Stimulated activated CD4-positive, alpha-beta T cell treated with anti-CD3 and anti-CD28 coated beads, Interleukin-2, amount 100 ng/mL, for 4 hours (primary cell): ENCODE measurements around the gene RAB44.
"Not testable (repeated sequence)": the region's sequence is repeated elsewhere in the genome, so short reads cannot be mapped to it uniquely, and the experiment has no call there.

Experiments
- DNase-seq: peaks from one replicate; pipeline ENCODE4 v3.0.0-alpha.2; 2020; ENCODE audit warnings: low read depth

RAB44 gene, protein sequence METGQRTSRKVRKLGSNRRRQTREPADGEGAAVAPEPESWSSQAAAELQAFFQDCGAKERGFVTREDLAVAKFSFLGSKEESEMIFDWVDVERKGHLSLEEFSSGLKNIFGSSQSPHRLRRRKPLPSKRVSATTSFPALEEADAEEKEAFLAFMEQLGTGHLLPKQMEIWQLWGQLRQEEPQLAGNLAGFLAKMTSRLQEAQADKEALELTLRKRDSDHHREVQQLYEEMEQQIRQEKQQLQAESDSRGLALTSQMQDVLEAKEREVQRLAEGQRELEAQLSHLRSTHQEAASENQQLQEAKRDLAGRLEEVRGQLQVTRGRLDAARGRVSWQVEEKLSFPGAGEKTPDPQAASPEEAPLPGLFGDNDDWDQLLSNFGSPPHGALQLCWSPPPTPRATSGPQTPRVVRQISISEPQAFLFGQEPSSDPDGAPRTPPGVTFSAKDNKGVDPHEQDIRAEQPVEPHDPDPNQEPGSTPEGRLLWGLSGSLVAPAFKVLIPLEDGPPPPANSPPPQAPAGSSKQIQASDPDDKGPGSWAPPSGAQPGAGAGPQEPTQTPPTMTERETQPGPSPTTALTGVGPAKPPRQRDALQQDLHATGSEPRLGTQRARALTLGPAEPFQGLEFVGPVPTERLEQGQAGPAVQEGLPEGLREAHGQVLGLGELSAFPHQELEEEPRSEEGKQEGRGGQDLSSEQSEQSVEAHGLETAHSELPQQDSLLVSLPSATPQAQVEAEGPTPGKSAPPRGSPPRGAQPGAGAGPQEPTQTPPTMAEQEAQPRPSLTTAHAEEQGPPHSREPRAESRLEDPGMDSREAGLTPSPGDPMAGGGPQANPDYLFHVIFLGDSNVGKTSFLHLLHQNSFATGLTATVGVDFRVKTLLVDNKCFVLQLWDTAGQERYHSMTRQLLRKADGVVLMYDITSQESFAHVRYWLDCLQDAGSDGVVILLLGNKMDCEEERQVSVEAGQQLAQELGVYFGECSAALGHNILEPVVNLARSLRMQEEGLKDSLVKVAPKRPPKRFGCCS

DNA sequence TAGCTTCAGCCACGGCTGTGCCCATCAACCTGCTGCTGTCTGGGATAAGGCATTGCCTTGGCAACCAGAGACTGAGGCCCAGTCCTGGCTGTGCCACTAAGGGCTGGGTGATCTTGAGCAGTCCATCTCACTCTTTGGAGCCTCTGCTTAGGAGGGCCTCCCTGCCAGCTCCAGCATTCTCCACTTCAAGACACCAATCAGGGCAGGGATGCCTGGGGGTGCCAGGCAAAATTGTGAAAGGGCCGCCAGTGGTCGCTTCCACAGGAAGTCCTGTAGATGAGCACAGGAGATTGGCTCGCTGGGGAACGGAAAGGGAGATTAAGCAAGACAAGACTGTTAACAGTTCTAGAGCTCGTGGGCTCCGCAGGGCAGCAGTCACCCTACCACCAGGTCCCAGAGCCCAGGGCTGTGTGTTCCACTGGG is at the start of gene RAB44:
Gene RAB44, plus strand, starts transcription at position 346 of the 423 bp plus-strand sequence. CDS start 6,410 bp downstream, outside the sequence.
- DNase-seq = no peak

DNA sequence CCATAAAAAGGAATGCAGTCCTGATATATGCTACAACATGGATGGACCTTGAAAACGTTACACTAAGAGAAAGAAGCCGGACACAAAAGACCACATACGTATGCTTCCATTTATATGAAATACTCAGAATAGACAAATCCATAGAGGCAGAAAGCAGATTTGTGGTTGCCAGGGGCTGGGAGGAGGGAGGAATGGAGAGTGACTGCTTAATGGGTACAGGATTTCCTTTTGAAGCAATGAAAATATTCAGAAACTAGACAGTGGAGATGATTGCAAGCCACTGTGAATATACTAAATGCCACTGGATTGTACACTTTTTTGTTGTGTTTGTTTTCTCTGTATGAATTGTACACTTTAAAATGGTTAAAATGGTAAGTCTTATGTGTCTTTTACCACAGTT is 48.5 kb upstream of the RAB44 start:
- DNase-seq = no peak

DNA sequence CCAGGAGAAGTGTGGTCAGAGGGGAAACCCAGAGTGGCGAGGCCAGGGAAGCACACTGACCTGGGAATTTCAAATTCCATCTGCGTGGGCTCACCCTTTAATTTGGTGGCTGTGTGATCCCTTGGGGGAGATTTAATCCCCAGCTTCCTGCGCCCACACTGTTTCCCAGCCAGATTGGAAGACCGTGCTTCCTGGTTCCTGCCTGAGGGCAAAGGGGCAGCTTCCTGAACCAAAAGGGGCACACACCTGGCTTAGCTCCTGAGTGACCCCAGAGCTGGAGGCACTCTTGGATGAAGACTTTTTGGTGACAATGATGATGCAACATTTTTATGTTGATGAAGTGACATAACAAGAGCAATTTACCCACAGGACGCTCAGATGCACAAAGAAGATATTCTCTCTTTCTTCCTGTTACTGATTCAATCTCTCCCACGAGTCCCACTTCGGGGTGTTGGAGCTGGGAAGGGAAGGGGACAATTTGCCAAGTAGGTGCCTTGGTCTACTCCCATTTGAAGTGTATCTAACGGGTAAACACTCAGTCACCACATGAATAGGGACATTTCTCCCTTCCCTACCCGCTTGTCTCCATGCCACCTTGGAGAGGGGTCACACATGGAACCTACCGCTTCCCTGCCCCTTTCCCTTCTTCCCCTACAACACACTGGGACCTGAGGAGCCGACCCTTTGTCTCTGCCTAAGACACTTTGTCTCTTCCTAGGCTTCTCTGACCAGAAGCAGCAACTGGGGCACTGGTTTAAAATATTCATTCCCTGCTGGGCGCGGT is 47.7 kb upstream of the RAB44 start:
- DNase-seq = no peak

DNA sequence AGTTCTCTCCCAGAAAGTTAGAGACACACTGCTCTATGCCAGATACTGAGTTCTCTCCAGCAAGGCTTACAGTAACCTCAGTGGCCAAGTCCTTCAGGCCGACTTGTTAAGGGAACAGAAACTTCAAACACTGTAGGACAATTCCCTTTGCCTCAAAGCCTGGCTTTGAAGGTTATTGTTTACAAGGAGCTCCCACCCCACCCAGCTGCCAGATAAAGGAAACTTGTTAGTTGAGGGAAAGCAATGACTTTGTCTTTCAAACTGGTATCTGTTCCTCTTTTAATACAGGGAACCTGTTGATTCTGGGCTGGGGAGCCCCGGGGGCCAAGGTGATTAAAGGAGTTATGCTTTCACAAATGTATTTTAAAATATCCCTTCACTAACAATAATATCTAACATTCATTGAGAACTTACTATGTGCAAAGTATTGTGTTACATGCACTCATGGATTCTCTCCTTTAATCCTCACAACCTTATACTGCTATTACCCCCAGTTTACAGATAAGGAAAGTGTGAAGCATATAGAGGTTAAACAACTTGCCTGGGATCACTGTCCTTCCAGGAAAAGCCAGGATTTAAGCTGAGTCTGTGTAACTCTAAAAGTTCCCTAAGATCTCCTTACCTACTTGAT is 46.7 kb upstream of the RAB44 start:
- no peak for DNase-seq

DNA sequence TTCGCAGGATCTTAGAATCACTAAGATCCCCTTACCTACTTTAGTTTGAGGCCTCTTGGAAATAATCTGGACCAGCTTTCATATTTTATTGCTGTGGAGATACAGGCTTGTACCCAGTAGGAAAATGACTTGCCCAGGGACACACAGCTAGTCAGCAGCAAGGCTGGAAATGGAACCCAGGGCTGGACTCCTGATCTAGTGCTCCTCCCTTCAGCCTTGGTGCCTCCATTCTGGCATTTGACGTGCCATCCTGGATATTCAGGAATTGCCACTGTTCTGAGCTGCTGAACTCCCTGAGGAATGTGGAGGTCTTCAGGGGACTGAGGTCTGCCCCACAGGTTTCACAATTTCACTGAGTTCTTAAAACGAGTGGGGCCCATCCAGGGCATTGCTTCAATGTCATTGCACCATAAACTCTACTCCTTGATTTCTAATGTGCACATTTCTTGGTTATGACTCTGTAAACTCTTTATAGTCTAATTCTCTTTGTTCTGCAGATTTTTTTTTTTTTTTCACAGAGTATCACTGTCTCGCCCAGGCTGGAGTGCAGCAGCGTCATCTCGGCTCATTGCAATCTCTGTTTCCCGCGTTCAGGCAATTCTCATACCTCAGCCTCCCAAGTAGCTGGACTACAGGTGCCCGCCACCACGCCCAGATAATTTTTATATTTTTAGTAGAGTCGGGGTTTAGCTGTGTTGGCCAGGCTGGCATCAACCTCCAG is 45.8 kb upstream of the RAB44 start:
- DNase-seq = no peak

DNA sequence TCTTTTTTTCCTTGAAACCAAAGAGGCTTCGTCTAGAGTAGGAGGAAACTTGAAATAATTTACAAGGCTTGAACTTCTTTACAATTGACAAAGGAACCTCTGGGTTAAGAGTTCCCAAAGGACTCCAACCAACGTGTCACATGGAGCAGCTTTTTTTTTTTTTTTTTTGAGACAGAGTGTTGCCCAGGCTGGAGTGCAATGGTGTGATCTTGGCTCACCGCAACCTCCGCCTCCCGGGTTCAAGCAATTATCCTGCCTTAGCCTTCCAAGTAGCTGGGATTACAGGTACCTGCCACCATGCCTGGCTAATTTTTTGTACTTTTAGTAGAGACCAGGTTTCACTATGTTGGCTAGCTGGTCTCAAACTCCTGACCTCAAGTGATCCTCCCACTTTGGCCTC is 43.2 kb upstream of the RAB44 start:
- not testable (repeated sequence) for DNase-seq

DNA sequence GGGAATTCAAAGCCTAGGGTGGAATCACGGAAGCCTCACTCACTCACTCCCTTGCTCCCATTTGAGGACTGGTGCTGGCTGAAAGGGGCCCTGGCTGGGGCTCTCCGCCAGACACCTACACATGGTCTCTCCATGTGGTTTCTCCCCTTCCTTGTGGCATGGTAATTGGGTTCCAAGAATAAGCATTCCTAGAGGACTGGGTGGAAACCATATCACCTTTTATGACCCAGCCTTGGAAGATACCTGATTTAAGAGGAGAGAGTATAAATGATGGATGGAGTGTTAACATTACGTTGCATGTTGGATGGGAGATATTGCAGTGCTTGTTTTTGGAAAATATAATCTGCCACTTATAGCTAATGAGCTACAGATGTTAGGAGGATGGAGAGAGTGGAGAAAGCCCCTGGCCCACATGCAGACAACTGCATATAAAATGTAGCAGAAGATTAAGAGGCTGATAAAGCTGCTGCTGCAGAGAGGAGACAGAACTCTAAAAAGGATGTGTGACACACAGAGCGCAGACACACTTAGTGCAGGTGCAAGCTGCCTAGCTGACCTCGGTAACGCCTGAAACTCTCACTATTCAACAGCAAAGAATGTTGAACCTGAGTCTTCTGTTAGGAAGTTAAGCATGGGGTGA is 42.4 kb upstream of the RAB44 start:
- no peak for DNase-seq

DNA sequence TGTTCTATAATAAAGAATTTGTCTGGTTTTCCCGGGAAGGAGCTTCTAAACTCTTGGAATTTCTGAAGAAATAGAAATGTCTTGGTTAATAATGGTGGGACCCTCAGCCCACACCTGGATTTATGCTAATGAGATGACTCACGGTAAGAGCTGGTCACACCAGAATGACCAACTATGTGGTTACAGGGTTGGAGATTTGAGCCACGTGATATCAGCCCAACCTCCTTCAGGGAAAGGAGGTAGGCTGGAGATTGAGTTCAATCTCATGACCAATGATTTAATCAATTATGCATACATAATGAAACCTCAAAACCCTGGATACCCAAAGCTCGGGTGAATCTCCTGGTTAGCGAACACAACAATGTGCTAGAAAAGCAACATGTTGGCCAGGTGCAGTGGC is 41.2 kb upstream of the RAB44 start:
- DNase-seq = no peak

DNA sequence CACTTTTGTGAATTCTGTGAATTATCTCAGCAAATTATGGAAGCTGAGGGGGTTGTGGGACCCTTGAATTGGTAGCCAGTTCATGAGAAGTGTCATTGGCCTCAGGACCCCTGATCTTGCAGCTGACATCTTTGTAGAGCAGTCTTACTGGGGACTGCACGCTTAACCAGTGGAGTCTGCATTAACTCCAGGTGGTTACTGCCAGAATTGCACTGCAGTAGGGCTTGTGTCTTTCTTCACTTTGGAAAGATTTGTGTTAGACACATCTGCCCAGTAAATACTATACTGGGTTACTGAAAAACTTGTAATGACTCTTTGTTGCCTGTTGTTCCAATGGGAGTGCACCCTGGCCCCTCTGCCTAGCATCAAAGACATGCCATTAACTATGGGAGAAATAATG is 40.4 kb upstream of the RAB44 start:
- DNase-seq = no peak

DNA sequence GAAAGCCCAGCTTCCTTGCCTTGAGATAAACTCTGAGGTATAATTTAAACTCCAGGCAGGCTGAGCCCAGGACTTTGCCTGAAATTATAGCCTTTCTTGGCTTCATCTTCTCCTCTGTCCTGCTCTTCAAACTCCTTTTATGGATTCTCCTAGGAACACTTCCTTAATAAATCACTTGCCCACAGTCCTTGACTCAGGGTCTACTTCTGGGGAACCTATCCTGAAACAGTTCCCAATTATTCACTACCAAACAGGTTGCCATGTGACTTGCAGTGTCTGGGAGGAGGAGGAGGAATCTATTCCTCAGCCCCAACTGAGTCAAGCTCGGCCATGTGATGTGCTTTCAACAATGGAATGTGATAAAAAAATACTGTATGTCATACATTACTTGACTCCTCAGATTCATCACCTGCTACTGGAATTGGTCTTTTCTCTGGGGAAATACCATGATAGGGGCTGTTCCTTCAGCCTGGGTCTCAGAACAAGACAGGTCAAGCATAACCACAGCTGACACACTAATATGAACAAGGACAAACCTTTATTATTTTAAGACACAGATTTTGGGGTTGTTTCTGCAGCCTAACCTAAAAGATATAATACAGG is 39.6 kb upstream of the RAB44 start:
- DNase-seq = no peak

DNA sequence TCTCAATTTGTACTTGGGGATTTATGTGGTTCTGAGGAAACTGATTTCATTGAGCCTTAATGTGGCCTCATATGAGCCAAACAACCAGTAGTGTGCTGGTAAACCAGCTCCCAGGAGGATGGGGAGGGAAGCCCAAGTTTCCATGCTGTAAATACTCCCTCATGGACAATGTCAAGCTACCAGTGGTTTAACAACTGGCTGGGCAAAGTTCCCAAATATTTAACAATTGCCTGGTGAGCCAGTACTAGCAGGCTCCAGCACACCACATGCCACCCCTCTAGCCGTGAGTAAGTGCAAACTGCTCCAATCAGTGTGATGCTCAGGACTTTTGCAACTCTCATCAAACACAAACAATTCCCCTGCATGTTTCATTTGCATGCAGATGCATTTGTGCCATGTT is 38.4 kb upstream of the RAB44 start:
- DNase-seq = no peak

DNA sequence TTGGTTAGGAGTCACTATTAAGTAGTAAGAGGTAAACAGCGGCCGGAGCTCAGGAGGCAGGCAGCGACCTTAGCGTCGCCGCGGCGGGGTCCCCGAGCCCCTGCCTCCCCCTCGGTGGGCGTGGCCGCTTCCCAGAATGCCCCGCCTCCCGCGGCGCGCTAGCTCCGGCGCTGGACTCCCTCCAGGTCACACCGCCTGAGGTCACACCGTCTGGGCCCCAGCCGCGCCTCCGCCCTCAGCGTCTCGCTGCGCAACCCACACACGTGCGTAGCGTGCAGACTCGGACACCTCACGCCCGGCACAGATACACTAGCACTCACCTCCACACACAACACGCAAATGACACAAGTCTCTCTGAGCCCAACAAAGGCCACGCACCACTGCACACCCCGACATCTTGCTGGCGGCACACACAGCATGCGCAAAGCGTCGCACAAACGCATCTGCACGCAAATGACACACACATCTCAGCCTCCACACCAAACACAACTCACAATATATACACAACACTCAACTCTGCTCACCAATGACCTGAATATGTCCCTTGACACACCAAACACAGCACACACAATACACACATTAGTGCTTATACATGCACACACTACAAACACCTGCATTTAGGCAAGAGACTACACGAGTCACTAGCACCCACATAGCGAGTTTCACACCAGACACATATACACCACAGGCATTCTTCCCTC is 36.7 kb upstream of the RAB44 start:
- no peak for DNase-seq

DNA sequence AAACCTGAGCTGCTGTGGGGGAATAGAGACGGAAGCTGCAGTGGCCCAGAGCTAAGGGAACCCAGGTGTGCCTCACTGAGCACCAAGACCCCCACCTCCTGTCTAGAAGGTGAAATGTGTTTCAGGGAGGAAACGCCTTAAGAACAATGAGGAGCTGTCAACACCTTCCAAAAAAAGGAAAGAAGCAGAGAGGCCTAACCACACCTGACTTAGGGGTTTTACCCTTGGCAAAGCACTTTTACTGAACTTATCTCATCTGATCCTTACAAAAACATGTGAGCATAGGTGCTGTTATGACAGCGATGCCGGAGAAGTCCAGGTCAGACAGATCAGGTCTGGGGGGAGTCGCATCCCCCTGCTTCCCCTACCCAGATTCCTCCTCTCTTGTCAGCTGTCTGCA is 35.2 kb upstream of the RAB44 start:
- DNase-seq = no peak

DNA sequence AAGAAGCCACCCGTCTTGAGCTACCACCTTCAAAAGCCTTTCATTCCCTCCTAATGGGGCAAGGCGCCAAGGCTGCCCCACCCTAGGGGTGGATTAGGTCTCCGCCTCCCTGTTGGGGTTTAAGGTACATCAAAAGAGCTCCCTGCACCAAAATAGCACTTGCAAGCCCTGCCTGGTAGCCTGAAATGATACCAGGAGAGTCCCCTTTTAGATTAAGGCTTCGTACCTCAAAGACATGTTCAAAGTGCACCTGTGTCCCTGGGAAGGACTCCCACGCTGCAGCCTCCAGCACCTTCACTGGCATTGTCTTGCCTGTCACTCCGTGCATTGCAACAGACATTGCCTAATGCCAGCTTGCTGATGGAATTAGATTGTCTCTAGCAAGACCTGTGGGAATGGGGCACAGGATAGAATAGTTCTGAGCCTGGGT is 34.8 kb upstream of the RAB44 start:
- DNase-seq = no peak

DNA sequence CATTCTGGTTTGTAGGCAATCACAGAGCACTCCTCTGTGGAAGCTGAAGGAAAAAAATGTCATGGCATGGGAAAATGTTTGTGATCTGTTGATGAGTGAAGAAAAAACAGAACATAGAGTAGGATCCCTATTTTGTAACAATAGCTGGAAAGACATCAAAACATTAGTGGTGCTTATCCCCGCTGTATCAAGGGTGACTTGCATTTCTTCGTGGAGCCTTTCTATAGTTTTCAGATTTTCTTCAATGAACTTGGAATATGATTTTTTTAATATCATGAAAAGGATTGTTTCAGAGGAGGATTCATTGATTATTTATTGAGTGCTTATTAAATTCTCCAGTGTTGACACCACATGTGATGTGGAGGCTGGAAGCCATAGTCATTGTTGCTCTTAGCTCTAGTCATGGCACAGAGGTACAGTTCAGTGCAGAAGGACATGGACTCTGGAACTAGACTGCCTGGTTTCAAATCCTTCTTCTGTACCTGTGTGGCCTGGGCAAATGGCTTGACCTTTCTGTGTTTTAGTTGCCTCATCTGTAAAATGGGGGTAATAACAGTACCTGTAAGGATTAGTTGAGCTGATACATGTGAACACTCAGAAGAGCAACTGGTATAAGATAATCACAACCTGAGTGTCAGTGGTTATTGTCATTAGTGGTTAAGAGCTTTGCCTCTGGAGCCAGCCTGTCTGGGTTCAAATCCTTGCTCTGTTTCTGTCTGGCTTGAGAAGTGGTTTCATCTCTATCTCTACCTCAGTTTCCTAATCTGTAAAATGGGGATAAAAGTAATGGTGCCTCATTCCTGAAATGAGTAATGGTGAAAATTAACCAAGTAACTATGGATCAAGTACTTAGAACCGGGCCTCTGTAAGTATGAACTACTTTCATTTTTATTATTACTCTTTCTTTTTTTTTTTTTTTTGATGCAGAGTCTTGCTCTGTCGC is 33.9 kb upstream of the RAB44 start:
- no peak for DNase-seq

DNA sequence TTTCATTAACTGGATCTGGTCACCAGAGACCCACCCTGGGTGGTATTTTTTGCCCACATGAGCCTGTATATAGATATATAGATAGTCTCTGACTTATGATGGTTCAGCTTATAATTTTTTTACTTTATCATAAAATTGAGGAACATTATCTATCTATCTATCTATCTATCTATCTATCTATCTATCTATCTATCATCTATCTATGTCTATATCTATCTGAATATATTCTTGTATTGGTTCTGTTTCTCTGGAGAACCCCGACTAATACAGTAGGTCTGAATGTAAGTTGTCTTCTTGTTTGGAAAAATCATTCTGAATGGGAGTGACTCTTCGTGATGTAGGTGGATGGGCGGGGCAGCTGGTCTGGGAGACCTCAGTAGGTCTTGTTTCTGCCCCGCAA is 32.4 kb upstream of the RAB44 start:
- DNase-seq = no peak

DNA sequence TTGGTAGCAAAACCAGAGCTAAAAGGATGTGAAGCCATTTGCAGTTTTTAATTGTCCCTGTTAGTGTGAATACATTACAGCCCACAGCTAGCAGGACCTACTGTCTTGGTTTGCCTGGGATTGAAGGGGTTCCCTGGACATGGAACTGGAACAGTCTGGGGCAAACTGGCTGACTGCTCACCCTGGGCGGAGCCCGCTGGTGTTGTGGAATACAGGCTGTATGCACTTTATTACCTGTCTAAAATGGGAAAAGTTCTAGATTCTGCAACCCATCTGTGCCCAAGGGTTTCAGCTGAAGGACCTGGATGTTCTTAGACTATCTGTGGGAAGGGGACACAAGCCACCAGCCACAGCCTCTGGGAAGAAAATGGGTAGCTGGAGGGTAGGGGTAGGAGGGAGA is 31.3 kb upstream of the RAB44 start:
- DNase-seq = no peak
